ENCODE results near the gene DBH.

The DBH gene

DNA sequence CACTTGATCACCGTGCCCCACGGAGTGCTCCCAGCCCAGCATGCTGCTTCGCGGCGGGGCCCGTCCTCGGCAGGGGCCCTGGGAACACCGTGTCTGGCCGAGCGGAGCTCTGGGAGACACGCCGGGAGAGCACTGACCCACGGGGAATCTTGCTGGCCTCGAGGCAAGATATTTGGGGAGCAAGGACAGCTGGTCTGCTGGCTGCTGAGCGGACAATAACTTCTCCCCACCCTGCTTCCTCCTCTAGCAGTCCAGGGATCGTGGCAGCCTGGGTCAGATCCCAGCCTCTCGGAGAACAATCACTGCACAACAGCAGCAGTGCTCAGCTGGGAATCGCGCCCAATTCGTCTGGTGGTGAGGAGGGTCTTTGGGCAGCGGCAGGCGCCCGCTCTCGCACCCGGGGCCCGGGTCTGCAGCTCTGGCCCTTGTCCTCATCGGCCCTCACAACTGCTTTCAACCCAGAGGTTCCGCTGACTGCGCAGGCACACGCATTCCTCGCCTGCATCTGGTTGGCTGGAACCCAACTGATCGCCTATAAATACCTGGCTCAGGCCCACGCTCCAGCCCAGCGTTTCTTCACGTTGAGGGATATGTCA, 43.4 kb downstream of the DBH start:
- TF ChIP-seq, protein P1, sequence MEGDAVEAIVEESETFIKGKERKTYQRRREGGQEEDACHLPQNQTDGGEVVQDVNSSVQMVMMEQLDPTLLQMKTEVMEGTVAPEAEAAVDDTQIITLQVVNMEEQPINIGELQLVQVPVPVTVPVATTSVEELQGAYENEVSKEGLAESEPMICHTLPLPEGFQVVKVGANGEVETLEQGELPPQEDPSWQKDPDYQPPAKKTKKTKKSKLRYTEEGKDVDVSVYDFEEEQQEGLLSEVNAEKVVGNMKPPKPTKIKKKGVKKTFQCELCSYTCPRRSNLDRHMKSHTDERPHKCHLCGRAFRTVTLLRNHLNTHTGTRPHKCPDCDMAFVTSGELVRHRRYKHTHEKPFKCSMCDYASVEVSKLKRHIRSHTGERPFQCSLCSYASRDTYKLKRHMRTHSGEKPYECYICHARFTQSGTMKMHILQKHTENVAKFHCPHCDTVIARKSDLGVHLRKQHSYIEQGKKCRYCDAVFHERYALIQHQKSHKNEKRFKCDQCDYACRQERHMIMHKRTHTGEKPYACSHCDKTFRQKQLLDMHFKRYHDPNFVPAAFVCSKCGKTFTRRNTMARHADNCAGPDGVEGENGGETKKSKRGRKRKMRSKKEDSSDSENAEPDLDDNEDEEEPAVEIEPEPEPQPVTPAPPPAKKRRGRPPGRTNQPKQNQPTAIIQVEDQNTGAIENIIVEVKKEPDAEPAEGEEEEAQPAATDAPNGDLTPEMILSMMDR (IDR thresholded peaks at IDR 0.05) = no peak

DNA sequence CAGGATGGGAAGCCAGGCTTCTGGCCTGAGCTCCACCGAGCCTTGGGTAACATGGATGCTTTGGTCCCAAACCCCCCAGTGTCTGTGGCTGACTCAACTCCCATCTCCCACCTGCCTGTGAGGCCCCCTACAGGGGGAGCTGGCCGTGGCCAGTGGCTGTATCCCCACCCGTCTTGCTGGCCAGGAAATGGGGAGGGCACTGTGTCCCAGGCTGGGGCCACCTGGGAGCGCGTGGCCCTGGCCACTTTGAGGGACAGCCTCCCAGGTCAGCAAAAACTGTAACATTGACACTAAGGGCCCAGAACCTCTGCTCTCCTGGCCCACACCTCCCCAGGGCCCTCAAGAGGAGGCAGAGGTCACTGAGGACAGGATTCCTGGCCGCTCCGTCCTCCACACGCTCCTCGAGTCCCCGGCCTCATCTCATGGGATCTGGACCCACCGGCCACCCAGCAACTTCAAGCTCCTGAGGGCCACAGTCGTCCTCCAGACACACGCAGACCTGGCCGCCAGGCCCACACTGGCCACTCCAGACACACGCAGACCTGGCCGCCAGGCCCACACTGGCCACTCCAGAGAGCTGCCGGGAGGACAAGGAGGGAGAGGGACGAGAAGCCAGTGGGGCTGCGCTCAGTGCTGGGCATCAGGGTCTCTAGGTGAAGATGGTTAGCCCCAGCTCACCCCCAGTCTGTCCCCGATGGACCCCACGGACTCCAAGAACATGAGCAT, 44.2 kb downstream of the DBH start:
- TF ChIP-seq, protein P1 (IDR thresholded peaks at IDR 0.05) = no peak

DNA sequence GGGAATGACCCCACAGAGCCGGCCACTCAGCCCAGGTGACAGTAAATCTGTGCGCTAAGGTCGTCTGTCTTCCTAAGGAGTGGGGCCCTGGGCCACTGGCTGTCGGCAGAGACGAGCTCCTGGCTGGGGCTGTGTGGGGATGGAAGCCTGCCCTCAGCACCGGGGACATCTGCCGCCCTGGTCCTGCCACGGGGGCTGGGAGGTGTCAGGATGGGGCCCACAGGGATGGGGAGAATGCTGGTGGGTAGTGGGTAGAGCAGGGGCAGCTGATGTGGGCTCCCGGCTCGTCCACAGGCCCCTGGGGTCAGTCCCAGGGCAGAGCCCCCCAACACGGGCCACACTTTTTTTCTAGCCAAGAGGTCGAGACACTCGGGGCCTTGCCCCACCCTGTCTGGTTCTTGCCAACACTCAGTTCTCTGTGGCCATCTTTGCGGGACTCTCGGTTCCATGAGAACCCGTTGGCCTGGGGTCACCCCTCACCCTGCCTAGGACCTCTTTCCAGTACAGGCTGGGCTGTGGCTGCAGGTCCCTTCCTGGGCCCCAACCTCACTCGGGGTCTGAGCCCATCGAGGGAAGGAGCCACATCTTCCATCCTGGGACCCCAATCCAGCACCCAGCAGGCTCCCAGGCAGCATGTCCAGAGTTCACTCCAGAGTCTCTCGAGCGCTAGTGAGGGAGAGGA, 45.0 kb downstream of the DBH start:
- TF ChIP-seq, protein P1 (IDR thresholded peaks at IDR 0.05) = no peak

DNA sequence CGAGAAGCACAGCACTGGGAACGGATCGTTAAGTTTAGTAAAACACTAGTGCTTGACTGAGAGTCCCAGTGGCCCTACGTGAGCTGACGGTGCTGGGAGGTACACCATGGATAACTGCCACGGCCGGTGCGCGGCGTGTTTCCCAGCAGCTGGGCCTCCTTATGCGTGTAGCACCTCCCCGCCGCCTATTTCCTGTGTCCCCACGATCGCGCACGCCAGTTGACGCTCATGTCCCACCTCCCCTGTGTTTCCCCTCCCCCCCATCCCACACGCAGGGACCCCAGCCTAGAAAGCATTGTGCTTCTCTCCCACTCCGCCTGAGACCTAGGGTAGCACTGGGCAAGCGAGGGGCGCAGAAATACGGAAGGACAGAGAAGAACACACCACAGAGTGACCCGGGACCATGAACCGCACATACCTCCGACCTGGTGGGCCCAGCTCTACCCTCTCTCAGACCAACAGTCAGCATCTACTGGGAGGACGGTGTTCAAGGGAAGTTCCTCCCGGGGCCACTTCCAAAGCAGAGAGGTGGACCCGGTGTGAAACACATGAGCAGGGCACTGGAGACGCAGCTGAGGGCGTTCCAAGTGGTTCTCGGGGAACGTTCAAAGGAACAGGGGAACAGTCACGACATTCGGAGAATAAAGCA, 45.6 kb downstream of the DBH start:
- TF ChIP-seq, protein P1 (IDR thresholded peaks at IDR 0.05) = no peak

DNA sequence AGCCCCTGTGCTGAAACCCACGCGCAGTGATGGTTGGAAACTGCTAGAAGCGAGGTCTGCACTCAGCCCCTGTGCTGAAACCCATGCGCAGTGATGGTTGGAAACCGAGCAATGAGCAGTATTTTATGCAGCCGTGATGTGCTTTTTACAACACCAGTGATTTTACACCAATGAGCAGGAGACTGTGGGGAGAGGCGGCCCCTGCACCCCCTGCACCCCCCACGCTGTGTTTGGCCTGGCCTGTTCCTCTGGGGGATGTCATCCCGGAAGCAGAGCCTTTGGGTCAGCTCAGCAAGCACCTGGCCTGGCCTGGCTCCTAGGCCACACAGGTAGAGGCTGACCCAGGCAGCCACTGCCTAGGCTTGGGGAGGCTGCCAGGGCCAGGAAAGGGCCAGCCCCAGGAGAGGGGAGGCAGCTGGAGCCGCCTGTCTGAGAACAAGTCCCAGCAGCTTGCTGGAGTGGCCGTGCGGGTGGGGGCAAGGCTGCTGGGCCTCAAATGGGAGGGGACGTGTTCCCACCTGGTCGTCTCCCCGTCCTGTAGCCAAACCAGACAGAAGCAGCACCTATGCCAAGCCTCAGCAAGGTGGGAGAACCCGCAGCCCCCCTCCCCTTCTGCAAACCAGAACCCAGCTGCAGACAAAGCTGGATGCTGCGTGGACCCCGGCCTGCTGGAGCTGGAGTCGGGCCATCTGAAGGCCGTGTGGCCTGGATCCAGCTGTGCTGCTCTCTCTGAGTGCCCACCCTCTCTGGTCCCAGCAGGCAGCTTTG, 46.8 kb downstream of the DBH start:
- TF ChIP-seq, protein P1 (IDR thresholded peaks at IDR 0.05) = no peak

DNA sequence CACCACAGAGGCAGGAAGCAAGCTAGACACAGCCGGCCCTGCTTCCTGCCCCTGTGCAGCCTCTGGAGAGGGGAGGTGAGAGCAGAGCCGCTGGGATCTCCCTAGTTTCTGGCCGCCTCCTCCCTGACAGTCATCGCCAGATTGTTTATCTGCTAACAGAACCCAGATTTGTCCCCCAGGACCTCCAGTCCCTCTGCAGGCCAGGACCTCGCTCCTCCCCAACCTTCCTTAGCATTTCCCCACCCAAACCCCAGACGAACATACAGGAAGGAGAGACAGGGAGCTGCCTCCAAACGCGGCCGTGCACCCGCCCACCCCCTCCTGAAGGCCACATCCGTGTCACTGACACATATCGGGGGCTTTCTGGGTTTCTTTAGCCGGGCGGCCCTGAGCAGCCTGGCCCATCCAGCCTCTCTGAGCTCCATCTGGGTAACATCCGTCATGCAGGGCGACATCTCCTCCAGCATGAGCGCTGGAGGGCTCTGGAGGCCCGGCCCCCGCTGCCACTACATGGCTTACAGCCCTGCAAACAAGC, 47.5 kb downstream of the DBH start:
- TF ChIP-seq, protein P1 (IDR thresholded peaks at IDR 0.05) = no peak

Measured in LNCAP (cell line).